ENCODE results near the gene FOXC1.
A peak's percentile ranks its signal among the peaks of the same experiment; 100 is the strongest.

FOXC1 gene

GRCh38 chr6:1600063-1600763 lies 9.5 kb upstream of the FOXC1 start:
- DNase-seq, result no peak

DNA sequence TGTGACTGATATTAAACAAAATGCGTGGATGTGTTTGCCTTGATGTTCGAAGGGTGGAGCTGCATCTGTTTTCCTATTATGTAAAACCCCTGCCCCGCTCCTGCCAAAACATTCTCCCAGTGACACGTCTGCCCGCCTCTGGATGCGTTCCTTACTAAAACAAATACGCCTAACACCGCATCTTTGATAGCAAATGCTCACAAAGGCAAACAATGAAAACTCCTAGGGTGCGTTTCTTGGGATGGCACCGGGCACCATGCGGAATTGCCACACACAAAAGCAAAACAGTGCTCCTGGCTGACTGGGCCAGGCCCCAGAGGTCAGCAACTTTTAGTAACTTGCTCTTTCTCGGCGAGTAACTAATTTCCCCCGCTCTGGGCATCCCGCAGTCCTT lies 9.0 kb upstream of the FOXC1 start:
- DNase-seq, result no peak

GRCh38 chr6:1601158-1602048 lies 8.3 kb upstream of the FOXC1 start:
- no peak for DNase-seq

DNA sequence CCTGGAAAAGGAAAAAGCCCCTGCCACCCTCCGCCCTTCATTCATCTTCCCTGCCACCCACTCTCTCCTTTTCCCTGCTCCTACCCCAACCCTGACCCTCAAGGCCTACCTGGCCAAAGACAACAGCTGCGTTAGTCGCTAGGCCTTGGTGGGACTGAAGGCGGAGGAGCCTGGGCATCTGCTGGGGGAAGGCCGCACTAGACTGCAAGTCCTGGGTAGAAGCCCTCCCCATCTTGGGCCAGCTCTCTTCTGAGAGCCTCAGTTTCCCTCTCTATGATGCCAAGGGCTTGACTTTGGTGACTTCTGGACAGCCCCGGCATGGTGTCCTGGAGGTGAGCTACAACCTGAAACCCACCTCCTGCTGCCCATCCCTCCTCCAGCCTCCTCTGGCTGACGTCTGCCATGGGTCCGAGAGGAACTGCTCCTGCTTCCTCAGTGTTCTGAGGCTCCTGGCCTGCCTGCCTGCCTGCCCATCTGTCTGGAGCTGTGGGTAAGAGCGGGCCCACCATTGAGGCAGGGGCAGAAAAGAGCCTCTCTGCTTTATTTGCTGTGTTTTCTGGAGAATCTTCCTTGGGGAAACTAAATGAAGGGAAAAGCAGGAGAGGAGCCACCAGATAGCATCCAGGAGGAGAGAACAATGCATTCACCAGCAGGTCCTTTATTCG lies 7.5 kb upstream of the FOXC1 start:
- DNase-seq, result no peak

DNA sequence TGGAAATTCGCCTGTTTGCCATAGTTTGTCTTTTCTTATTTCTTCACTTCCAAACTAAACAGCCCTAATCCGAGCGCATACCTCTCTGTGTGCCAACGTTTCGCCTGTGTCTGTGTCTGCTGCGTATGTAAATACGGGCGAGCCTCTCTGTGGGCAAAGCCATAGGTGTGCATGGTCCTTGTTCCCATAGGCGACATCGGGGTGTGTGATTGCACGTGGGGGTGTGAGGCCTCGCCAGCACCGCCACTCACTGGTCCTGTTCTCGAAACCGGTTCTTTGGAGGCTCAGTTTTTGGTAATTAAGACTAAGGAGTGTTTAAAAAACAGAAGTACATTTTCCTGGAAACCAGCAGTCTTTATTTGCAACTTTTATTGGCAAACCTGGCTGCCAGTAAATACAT lies 6.0 kb upstream of the FOXC1 start:
- no peak for DNase-seq

GRCh38 chr6:1604158-1605003 lies 5.3 kb upstream of the FOXC1 start:
- peak; percentile 57 for DNase-seq

GRCh38 chr6:1605004-1605892 lies 4.5 kb upstream of the FOXC1 start:
- no peak for DNase-seq

DNA sequence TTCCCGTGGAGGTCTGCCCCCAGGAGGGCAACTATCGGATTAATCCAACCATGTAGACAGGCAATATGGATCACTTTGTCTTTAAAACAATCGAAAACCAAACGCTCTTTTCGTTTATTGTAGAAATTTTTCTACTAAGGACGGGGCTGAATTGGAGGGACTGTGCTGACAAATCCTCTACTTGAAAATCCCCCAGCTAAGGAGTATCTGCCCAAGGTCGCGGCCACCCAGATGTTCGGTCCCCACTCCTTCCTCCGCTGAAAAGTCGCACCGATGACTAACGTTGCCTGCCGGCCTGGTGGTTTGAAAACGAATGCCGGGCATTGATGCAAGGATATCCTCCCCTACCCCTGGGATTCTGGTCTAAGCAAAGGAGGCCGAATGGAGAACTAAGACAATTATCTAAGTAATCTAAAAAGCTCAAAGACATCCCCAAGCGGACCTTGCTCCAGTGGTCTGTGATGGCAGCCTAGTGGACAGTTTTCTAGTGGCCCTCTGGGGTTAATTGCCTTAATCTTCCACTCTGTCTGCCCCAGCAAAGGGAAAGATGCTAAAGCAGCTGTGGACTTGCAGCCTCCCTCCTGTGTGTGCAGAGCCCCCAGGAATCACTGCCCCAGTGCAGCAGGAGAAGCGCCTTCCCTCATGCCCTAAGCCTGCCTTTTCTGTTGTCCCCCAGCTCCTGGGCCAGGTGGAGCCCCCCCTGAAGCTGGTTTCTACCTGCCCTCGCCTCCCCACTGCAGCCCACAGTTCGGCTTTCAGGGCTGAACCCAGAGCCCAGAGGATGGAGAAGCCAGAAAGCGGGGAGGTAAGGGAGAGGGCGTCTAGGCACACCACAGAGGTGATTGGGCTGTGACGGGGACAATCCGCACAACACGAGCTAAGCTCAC lies 3.6 kb upstream of the FOXC1 start:
- DNase-seq, result no peak

DNA sequence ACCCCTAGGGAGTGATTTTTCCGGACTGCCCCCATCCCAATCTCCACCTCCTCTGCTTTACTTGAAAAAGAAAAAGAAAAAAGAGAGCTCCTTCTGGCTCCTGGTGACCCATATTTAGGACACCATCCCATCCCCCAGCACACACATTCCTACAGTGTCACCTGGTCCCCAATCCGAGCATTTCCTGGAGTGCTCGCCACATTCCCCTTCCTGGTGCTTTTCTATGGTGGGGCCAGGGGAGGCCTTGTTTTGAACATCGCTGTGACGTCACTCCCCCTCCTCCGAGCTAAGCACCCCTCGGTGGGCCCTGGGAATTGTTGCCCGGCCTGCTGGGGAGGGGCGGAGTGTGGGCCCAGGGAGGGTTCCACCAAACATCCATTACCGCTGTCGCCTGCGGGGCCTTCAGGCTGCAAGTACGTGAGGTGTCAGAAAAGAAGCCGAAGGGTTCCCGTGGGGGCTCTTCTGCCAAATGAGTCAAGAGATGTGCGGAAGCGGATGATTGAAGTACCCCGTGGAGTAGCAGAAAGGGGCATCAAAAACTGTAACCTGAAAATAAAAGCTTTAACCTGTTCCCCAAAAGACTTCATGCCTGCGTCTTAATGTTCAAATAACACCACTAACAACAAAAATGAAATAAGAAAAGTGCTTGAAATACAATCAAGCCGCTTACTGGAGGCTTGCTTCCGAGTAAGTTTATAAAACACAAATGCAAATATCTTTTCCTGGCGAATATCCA lies 2.8 kb upstream of the FOXC1 start:
- DNase-seq, result no peak

GRCh38 chr6:1607516-1608221 lies 2.0 kb upstream of the FOXC1 start:
- DNase-seq, result no peak

- no peak for DNase-seq
Observed at GRCh38 chr6:1608222-1609040, 1.3 kb upstream of the FOXC1 start.

DNA sequence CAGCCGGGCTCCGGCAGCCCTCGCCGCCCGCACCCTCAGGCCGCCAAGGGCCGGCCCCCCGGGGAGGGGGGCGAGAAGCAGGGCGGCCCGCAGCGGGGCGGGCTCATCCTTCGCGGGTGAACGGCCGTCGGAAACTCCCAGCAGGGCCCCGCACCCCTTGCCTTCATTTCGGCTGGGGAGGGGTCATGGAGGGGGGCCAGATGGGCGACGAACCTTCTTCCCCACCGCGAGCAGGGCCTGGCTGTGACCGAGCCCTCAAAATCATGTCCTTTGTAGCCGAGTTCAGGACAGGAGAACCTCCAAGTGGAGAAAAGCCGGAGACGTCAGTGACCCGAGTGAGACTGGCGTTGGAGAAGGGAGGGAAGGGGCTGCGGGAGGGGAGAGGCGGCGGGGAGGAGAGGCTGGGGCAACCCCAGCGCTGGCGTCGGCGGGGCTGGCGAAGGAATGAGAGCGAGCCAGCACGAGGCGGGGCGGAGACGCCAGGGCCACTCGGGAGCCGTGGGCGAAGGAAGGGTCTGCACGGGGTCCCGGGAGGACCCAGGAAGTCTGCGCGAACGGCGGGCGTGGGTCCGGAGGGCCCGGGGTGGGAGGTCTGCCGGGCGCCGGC lies 571 bp upstream of the FOXC1 start:
- no peak for DNase-seq

- no peak for DNase-seq
Observed at GRCh38 chr6:1610497-1611321, 994 bp downstream of the FOXC1 start.

GRCh38 chr6:1611322-1611571 lies 1.5 kb downstream of the FOXC1 start:
- DNase-seq, result no peak

GRCh38 chr6:1611572-1612298 lies 2.0 kb downstream of the FOXC1 start:
- DNase-seq, result no peak

DNA sequence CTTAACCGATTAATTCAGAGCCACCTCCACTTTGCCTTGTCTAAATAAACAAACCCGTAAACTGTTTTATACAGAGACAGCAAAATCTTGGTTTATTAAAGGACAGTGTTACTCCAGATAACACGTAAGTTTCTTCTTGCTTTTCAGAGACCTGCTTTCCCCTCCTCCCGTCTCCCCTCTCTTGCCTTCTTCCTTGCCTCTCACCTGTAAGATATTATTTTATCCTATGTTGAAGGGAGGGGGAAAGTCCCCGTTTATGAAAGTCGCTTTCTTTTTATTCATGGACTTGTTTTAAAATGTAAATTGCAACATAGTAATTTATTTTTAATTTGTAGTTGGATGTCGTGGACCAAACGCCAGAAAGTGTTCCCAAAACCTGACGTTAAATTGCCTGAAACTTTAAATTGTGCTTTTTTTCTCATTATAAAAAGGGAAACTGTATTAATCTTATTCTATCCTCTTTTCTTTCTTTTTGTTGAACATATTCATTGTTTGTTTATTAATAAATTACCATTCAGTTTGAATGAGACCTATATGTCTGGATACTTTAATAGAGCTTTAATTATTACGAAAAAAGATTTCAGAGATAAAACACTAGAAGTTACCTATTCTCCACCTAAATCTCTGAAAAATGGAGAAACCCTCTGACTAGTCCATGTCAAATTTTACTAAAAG lies 2.7 kb downstream of the FOXC1 start:
- DNase-seq, result no peak
